ENCODE measurements around the gene ELOVL6.
"Not testable (repeated sequence)": the region's sequence is repeated elsewhere in the genome, so short reads cannot be mapped to it uniquely, and the experiment has no call there.

DNA sequence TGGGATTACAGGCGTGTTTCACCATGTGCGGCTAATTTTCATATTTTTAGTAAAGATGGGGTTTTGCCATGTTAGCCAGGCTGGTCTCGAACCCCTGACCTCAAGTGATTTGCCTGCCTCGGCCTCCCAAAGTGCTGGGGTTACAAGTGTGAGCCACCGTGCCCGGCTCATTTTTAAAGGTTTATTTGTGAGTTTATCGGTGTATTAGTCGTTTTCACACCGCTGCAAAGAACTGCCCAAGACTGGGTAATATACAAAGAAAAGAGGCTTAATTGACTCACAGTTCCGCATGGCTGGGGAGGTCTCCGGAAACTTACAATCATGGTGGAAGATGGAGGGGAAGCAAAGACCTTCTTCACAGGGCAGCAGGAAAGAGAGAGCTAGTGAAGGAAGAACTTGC lies 159.3 kb downstream of the ELOVL6 start:
- TF ChIP-seq, protein P1, sequence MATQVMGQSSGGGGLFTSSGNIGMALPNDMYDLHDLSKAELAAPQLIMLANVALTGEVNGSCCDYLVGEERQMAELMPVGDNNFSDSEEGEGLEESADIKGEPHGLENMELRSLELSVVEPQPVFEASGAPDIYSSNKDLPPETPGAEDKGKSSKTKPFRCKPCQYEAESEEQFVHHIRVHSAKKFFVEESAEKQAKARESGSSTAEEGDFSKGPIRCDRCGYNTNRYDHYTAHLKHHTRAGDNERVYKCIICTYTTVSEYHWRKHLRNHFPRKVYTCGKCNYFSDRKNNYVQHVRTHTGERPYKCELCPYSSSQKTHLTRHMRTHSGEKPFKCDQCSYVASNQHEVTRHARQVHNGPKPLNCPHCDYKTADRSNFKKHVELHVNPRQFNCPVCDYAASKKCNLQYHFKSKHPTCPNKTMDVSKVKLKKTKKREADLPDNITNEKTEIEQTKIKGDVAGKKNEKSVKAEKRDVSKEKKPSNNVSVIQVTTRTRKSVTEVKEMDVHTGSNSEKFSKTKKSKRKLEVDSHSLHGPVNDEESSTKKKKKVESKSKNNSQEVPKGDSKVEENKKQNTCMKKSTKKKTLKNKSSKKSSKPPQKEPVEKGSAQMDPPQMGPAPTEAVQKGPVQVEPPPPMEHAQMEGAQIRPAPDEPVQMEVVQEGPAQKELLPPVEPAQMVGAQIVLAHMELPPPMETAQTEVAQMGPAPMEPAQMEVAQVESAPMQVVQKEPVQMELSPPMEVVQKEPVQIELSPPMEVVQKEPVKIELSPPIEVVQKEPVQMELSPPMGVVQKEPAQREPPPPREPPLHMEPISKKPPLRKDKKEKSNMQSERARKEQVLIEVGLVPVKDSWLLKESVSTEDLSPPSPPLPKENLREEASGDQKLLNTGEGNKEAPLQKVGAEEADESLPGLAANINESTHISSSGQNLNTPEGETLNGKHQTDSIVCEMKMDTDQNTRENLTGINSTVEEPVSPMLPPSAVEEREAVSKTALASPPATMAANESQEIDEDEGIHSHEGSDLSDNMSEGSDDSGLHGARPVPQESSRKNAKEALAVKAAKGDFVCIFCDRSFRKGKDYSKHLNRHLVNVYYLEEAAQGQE (IDR thresholded peaks at IDR 0.05): not testable (repeated sequence)
- not testable (repeated sequence) for TF ChIP-seq YY1 (IDR thresholded peaks at IDR 0.05); CTCF (IDR thresholded peaks at IDR 0.05; ENCODE audit: low read depth, low read length, missing input control); MAX (IDR thresholded peaks at IDR 0.05); RAD21 (IDR thresholded peaks at IDR 0.05); GABPA (IDR thresholded peaks at IDR 0.05 in 1 of 2, conservative IDR thresholded peaks at IDR 0.05 in 1 of 2); EGR1 (IDR thresholded peaks at IDR 0.05; ENCODE audit: low read depth in 2 of 2); NR2F2 (IDR thresholded peaks at IDR 0.05)
